ENCODE data around the gene MEX3D.

GRCh38 chr19:1508507-1508856 lies 59.6 kb downstream of the MEX3D start:
- no peak for TF ChIP-seq POLR2AphosphoS5 (IDR thresholded peaks at IDR 0.05; ENCODE audit: low read depth)
- TF ChIP-seq CTCF (IDR thresholded peaks at IDR 0.05; ENCODE audit: insufficient read depth, low read length) = no peak
- no peak for TF ChIP-seq GABPA (IDR thresholded peaks at IDR 0.05; ENCODE audit: low read depth)
- TF ChIP-seq SPI1 (IDR thresholded peaks at IDR 0.05; ENCODE audit: borderline replicate concordance, low read depth) = no peak
